HG03565 (cell line): ENCODE results near the gene CKMT2.

Source experiments
- ATAC-seq: cut with Tn5 transposase; IDR thresholded peaks from one replicate; pipeline ENCODE4 v1.9.1; 2021; ENCODE audit warnings: mild to moderate bottlenecking, moderate library complexity; ENCODE audit not compliant: unreplicated experiment

The CKMT2 gene

DNA sequence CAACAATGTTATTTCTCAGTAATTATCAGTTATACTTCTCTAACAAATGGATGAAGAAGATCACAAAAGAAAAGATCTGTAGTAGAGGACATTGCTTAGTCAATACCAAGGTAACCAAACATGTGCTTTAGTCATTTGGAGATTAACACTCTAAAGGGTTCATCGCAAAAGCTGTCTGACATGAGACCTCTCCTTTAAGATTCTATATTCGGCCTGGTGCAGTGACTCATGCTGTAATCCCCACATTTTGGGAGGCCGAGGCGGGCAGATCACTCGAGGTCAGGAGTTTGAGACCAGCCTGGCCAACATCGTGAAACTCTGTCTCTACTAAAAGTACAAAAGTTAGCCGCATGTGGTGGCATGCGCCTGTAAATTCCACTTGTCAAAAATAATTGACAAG is 18.3 kb upstream of the CKMT2 start:
- no peak for ATAC-seq

DNA sequence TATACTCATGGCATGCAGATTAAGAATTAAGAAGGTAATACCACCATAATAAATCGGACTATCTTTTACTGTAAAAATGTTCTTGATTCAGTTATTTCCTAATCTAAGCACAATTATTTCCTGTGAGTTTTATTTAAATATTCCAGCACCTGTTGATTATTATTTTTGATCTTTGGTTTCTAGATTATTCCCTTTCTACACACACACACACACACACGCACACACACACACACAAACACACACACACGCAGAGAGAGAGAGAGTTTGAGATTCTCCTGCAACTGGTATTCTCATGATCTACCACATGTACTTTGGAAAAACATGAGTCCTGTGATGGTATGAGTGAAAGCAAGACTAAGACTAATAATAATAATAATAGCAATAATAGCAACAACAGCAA is 17.0 kb upstream of the CKMT2 start:
- no peak for ATAC-seq

DNA sequence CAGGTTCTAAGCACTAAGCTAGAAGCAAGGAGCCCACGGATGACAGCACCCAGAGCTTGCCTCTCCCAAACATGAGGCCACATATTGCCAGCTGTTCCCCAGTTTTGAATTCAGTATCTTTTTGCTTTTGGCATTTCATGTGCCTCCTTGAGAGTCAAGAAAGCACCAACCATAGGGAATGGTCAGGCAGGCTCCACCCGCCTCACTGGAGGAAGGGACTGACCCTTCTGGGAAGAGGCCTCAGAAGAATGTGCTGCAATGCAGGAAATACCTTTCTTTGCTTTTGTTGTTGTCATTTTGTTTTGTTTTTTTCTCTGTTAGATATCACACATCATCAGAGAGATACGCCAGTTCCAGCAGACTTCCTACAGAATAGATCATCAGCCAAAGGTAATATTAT is 13.7 kb upstream of the CKMT2 start:
- no peak for ATAC-seq

DNA sequence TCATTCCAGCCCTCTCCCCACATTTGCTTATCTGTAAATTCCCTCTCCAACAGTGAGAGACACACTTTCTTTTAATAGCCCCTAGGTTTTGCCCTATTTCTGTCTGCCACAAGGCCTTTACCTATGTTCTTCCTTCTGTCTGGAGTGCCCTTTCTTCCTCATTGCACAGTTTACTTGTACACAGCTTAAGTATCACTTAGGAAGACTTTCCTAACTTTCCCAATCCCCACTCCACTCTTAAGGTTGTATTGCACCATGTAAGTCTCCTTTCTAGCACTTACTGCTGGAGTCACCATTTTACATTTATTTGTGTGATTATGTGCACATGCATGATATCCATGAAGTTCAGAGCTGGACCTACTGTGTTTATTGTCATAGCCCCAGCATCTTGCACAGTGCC is 10.8 kb upstream of the CKMT2 start:
- ATAC-seq: no peak

DNA sequence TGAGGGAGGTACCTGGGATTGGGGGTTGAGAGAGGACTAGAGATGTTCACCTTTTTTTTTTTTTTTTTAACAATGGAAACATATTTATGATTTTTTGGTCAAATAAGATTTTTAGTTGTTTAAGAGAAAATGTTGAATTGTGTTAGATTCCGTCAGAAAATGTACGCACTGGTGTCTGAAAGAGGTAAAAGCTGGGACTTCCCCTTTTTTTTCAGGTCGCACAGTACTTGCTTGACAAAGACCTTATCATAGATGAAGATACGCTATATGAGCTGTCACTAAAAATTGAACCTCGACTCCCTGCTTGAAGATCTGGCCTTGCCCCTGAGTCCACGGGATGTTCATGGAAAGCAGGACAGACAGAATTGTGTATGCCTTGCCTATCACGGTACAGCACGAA is 7.7 kb upstream of the CKMT2 start:
- no peak for ATAC-seq

DNA sequence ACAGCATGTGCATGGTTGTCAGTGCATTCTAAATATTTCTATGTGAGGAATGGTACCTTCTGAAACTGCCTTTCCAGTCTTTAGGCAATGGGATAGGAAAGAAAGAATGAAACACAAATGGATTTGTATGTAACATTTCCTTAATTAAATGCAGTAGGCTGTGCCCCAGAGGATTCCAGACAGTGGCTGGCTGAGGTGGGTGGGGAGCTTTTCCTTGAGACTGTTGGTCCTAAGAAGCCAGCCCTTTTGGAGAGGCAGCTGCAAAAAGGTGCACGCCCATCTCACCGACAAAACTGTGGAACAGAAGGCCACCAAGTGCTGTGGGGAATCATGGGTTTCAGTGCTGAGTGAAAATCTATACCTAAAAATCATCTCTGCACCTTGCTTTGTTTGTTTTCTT is 6.8 kb upstream of the CKMT2 start:
- ATAC-seq: no peak

DNA sequence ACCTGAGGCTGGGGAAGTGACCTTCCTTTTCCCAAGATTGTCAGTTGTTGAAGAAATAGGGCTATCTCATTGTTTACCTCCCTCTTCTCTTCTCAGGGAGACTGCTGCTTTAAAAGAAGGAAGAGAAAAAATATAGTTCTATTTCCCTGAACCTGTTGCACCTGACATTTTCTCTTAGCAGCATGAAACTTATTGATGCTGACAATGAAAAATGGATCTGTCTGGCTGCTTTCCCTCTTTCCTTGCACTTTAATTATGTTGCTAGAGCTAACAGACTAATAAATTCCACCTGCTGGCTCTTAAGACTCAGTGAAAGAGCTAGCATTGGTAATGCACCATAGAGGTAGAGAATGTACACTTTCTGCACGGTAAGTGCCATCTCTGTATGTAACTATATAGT is 6.2 kb upstream of the CKMT2 start:
- ATAC-seq: no peak

DNA sequence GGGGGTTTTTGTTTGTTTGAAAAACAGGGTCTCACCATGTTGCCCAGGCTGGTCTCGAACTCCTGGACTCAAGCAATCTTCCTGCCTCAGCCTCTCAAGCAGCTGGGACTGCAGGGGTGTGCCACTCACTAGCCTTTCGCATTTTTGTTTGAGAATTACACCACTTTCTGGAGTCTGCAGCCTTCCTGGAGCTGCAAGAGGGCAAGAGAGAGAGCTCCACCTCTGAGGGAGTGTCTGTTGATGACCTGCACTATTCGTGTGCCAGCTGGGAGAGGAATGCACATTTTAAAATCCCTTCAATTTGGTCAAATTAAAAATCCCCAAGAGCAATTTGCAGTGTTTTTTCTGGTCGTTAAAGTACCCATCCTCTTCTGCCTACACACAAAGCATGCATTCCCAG is 5.0 kb upstream of the CKMT2 start:
- ATAC-seq: no peak

DNA sequence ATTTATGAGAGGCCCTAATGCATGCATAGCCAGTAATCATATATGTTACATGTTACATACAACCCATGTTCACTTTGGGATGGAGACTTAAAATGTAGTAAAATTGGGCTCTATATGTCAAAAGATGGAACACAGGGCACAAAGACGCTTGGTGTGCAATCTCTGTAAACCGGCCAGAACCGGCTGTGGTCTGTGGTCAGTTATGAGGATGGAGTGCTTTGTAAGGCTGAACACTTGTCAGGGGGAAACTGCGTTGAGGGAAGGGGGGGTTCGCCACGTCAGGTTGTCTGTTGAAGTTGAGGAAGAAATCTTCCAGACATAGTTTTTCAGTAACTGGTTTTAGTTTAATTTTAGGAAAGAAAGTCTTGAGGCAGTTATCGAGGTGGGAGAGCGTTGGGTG is 2.7 kb upstream of the CKMT2 start:
- ATAC-seq: no peak

DNA sequence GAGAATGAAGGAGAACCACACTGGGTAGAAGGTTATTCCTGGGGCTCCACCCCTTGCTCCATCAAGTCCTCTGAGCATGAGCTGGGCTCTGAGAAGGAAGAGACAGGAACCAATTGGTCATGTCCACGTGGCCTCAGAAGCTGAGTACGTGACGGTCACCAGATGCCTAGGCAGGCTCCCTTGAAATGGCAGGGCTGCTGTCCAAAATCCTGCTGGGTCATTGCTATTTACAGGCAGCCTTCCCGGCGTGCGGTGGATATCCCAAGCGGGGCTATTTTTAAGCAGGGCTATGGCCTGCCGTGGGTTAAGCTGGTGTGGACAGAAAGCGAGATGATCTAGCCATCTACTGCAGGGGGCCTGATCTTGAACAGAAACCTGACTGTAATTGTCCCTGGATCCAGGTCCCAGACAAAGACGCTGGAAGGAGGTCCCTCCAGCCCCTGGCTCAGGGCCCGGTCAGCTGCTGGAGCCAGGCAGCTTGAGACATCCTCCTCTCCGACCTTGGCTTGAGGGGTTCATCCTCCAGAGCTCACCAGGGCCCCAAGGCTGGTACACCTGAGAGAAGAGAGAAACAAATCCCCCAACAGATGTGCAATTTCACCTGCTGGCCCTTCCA is 550 bp upstream of the CKMT2 start:
- ATAC-seq: no peak

DNA sequence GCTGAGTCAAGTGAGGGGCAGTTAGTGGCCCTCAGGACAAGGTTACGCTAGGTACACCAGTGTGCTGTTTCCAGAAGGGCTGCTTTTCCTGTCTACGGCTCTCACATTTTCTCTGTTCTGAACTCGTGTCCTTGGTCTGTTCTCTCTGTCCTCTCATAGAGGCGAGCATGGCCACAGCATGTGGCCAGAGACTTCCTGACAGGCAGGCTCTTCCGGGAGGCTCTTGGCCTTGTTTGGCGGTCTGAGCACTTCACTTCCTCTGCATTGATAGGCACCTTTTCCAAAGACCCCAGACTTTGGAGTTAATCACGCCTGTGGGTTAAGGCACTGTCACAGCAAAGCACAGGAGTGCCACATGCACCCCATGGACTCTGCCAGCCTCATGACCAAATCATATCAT is 1.2 kb downstream of the CKMT2 start:
- ATAC-seq: no peak

DNA sequence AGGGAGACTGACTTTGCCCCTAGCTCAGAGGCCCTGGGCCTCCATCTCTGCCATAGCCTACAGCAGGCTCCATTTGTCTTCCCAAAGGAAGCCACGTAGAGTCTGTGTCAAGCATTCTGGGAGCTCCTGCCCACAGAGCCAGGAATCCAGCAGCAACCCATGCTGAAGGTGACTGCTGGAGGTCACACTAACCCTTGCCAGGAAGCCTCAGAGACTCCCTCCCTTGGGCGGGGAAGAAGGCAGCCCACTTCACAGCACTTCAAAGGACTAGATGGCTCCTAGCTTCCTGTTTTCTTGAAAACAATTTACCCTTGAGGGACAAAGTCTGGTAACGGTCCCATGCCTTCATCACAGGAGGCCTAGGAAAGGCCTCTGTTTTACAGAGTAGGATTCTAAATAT is 1.7 kb downstream of the CKMT2 start:
- no peak for ATAC-seq

DNA sequence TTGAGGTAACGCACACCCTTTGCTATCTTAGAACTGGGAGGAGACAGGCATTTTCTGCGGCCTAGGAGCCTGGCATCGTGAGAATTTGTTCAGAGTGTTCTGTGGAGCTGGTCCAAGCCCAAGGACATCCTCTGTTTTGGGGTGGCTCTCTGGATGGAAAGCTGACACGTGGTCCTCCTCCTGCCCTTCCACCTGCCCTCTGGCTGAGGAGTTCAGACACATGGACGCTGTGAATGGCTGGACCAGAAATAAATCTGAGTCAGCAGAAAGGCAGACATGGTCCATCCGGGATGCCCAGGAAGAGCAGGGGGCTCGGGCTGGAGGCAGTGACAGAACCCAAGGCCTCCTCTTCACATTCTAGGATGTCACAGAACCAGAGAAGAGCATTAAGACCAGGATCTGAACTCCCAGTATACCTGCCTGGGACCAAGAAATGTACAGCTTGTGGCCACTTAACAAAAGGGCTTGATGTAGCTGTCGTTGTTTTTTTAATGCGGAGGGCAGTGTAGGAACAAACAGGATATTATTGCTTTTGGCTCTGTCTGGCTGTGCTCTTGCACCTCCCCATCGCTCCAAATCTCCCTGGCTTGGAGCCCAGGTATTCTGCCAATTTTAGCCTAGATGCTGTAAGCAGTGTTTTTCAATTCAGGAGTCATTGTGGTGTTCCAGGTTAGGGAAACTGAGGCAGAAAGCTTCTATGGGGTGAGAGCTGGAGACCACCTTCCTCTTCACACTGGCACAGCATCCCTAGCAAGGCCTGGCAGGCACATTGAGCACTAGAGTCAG is 2.4 kb downstream of the CKMT2 start:
- ATAC-seq: no peak

DNA sequence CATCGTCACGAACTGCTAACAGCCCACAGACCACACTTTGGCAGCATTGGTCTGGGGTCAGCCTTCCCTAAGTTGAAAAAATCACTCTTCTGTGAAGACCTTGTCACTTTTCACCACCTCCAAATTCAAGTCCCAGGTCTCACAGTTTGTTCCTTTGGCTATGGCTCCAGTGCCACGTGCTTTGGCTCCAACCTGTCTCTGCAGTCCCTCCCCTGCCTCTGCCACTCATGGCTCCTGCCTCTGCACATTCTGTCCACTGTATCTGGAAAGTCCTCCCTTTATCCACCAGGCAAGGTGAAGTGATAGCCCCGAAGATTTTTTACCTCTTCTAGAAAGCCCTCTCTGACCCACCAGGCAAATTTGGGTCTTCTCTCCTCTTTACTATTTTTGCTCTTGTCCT is 5.3 kb downstream of the CKMT2 start:
- no peak for ATAC-seq

DNA sequence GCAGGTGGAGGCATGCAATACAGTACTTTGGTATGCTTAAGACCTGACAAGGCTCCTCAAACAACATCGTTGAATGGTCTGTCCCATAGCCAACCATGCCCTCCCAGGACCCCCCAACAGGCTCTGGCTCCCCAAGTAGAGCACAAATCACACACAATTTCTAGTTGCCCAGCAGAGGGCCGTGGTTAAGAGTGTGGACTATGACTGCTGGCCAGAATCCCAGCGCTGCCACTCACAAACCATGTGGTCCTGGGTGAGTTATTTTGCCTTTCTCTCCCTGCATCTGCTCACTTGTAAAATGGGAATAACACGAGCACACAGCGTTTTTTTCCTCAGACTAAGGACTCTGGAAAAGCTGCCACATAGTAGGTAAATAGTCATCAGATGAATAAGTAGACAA is 6.5 kb downstream of the CKMT2 start:
- ATAC-seq: no peak

DNA sequence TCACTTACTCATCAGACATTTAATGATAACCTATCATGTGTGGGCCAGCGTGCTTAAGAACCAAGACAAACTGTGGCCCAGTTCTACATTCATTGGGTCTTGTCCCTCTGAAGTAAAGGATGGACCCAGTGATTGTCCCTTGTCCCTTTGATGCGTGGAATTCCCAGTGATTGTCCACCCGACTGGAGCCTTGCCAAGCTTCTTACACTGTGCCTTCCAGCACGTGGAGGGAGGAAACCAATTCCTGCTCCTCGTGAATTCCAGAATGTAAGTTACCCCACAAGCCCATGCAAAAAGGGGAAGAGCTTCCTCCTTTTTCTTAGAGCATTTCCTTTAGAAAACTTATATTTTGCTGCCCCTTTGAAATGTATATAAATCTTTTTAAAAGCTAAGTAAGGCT is 7.9 kb downstream of the CKMT2 start:
- no peak for ATAC-seq

DNA sequence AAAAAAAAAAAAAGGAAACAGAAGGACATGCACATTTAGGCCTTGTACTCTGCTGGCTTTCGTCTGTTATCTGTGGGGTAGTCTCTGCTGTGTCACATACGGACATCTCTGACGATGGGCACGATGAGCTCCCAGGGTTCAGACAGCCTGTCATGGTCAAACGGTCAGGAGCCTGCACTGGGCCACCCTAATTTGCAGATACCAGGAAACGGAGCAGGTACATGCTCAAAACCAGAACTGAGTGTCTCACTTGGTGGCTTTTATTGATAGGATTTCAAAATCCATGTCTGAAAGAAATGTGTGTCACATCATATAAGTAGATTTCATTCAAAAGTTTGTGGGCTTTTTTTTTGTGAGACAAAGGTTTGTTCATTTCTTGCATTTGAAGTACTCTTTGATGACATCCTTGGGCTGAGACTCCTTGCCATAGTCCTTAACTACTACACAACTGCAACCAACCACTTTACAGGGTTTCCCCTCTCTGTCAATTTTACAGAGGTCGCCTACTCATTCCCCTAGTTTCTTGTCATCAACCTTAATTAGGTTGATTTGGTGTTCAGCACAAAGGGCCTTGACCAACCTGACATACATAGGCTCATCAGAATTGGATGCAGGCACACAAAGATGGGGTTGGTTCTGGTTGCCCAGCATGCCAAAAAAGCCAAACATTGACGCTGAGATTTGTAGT is 9.0 kb downstream of the CKMT2 start:
- ATAC-seq: no peak

DNA sequence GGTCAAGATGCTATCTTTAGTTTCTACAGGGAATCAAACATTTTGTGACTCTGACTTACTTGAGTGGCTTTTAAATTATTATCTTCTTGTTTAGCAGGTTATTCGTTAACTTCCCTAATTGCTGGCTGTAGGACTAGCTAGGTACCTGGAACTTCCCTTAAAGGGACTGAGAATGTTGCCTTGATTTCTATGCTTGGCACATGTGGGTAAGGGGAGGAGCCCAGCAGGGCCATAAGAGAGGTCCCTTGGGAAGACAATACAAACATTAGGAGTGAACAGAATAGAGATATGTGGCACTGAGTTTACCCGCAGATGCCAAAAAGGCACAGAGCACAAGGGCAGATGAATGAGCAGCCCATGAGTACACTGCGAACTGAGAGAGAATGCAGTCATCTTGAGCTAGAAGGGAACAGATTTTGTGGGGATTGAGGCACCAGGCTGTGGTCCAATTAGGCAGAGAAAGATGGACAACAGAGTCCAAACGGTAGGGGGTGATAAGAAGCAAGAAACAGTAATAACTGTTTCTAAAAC is 9.8 kb downstream of the CKMT2 start:
- no peak for ATAC-seq

DNA sequence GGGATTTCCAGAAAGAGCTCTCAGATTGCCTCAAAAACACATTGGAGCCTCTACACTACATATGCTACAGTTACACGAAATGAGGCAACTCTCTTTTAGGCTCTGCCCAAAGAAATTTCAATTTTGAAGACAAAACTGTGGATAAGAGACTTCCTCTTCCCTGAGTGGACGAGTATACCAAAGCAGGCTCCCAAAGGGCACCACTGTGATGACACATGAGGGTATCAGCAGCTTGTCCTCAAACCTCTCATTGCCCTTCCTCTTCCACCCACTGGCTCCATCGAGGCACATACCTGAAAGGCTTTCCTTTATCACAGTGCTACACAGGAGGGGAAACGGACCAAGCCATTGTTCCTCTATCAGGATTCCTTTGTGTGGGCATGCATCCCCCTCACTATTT is 11.3 kb downstream of the CKMT2 start:
- ATAC-seq: no peak

DNA sequence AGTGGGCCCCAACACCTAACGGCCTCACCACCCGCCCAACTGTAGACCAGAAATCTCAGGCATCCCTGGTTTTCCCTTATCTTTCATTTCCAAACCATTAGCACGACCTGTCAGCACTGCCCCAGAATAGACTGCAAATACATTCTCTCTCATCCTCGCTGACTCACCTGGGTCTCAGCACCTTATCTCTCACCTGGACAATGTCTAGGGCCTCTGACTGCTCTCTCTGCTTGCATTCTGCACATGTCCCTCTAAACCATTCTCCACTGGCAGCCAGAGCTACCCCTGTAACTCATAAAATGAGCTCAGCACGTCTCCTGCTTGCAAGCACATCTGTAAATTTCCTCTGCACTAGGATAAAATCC is 12.7 kb downstream of the CKMT2 start:
- ATAC-seq: no peak

DNA sequence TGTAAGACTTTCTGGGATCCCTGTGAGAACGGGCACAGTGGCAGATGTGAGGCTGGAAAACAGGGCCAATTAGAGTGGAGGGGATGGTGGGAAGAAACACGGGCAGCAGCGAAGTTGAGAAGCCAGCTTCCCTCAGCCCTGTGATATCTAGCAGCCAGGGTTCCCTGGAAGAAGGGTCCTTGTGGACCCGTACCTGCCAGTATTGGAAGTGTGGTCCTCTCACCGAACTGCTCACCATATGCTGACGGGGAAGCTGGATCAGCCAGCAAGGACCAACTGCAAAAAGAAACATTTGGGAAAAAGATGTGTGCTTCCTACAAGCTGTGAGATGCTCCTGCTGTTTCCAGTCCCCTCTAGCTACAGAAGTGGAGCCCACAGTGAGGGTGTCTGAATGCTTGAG is 13.6 kb downstream of the CKMT2 start:
- no peak for ATAC-seq

DNA sequence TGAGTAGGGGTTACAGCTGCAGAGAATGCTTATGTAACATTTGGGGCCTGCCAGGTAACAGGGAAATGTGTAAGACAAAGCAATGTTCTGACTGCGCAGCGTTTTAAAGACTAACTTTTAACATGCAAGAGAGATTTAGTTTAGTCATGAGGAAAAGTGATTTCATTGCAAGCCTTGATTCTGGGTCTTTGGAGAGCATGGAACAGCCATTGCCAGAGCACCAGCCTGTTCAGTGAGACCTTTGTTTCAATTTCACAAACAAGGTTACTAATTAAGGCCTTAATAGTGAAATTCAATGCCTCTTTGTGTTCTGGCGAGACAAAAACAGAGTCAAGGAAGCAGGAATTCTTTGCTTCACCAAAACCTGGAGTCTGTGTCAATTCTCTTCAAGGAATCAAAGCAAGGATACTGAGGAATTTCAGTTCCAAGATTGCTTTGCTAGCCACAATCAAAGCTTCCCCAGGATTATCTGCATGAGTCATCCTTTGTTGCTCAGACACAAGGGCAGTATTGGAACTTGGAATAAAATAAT is 14.4 kb downstream of the CKMT2 start:
- no peak for ATAC-seq
